H1 (cell line): ENCODE data around the gene DVL3. TPM values are rescaled to one million over a fixed set of nuclear protein-coding genes. Genes with fewer than 3 reads are reported as not detected.

Source experiments
- CTCF ChIA-PET: fragments of 300-600 bp; sonication (Branson Sonifier 250); formaldehyde crosslinking; loops from one replicate; lab custom pipeline; 2021; ENCODE audit not compliant: partially characterized antibody; lab: Charles Lee
- POLR2A ChIA-PET: fragments of 300-600 bp; sonication (Branson Sonifier 250); formaldehyde crosslinking; loops from one replicate; lab custom pipeline; 2021; ENCODE audit warnings: inconsistent platforms; ENCODE audit not compliant: partially characterized antibody; lab: Charles Lee
- DNase-seq, 2 experiments: peaks; one replicate each; pipeline versions ENCODE4 v3.0.0 to v3.0.0-alpha.2; 2010 to 2022; ENCODE audit warnings: low spot score in 2 of 2, low read depth in 1 of 2, mixed read lengths in 1 of 2
- FAIRE-seq: peaks from 2 replicates; lab custom pipeline; 2011; peaks lifted over from hg19 to GRCh38; lab: Jason Lieb, UNC
- H2AFZ ChIP-seq: 2 replicates; pipeline ENCODE4 v1.8.1; 2012; ENCODE audit warnings: low read length, inconsistent platforms
- H2AK5ac ChIP-seq: 2 replicates; pipeline ENCODE4 v1.6.1; 2013; ENCODE audit warnings: low read depth, low read length
- H2BK120ac ChIP-seq: replicated peaks from 2 replicates; pipeline ENCODE3; 2013; ENCODE audit warnings: low read depth, low read length, inconsistent platforms
- H2BK12ac ChIP-seq: 2 replicates; pipeline ENCODE4 v1.6.1; 2013; ENCODE audit warnings: low read depth, low read length
- H2BK15ac ChIP-seq: 2 replicates; pipeline ENCODE4 v1.6.1; 2013; ENCODE audit warnings: low read length
- H2BK20ac ChIP-seq: 2 replicates; pipeline ENCODE4 v1.6.1; 2013; ENCODE audit warnings: low read length
- H2BK5ac ChIP-seq: 2 replicates; pipeline ENCODE4 v1.6.1; 2013; ENCODE audit warnings: low read depth, low read length
- H3K14ac ChIP-seq: 2 replicates; pipeline ENCODE4 v1.6.1; 2013; ENCODE audit warnings: inconsistent platforms; ENCODE audit not compliant: insufficient read length
- H3K18ac ChIP-seq: 2 replicates; pipeline ENCODE4 v1.6.1; 2013; ENCODE audit warnings: low read length; ENCODE audit errors: extremely low read depth
- H3K23ac ChIP-seq: 2 replicates; pipeline ENCODE4 v1.6.1; 2013; ENCODE audit warnings: inconsistent platforms; ENCODE audit not compliant: insufficient read length
- H3K23me2 ChIP-seq: 2 replicates; pipeline ENCODE4 v1.6.1; 2013; ENCODE audit warnings: low read depth, low read length
- H3K27ac ChIP-seq: 2 replicates; pipeline ENCODE4 v1.6.1; 2011; ENCODE audit warnings: low read depth, low read length, inconsistent platforms
- H3K27me3 ChIP-seq, 4 experiments: replicated peaks in 1 of 4; 1 replicate in 1 of 4; 2 replicates in 3 of 4; pipeline versions ENCODE4 v1.6.1 to v1.8.1; 2011 to 2013; ENCODE audit warnings: low read length in 3 of 4, mild to moderate bottlenecking in 3 of 4, inconsistent platforms in 2 of 4, mixed read lengths in 2 of 4, moderate library complexity in 1 of 4; ENCODE audit not compliant: control insufficient read depth in 3 of 4, insufficient read depth in 3 of 4; ENCODE audit errors: extremely low read depth in 1 of 4
- H3K36me3 ChIP-seq, 4 experiments: 2 replicates each; pipeline versions ENCODE4 v1.6.1 to v1.8.1; 2011 to 2013; ENCODE audit warnings: mild to moderate bottlenecking in 4 of 4, low read length in 3 of 4, moderate library complexity in 2 of 4, control low read depth in 1 of 4, inconsistent platforms in 1 of 4; ENCODE audit not compliant: insufficient read depth in 4 of 4, control insufficient read depth in 2 of 4
- H3K4ac ChIP-seq: replicated peaks from 2 replicates; pipeline ENCODE3; 2013; ENCODE audit warnings: low read length, low read depth, mixed read lengths, inconsistent platforms; ENCODE audit not compliant: insufficient read length
- H3K4me1 ChIP-seq, 4 experiments: replicated peaks in 1 of 4; 1 replicate in 1 of 4; 2 replicates in 3 of 4; pipeline versions ENCODE4 v1.6.1 to v1.8.1; 2011 to 2013; ENCODE audit warnings: low read length in 3 of 4, inconsistent platforms in 2 of 4, mixed read lengths in 1 of 4; ENCODE audit not compliant: insufficient read depth in 4 of 4, control insufficient read depth in 3 of 4
- H3K4me2 ChIP-seq, 2 experiments: 2 replicates each; pipeline versions ENCODE4 v1.6.1 to v1.8.1; 2011 to 2013; ENCODE audit warnings: low read depth in 2 of 2, low read length in 2 of 2, control low read depth in 1 of 2, inconsistent platforms in 1 of 2, mild to moderate bottlenecking in 1 of 2; ENCODE audit not compliant: insufficient read depth in 1 of 2
- H3K4me3 ChIP-seq, 4 experiments: fragments of 200-600, 300-600 bp in 1 of 4; sonication (generic), shearing (Covaris generic), sonication (Bioruptor Twin) in 1 of 4; 2 replicates each; pipeline versions ENCODE4 v1.5.1 to v1.8.1; 2011 to 2016; ENCODE audit warnings: low read length in 4 of 4, low read depth in 3 of 4, control low read depth in 2 of 4, inconsistent platforms in 2 of 4, mild to moderate bottlenecking in 2 of 4, mixed read lengths in 1 of 4, moderate library complexity in 1 of 4; ENCODE audit not compliant: insufficient read depth in 2 of 4; ENCODE audit errors: extremely low read depth in 1 of 4
- H3K56ac ChIP-seq: replicated peaks from 2 replicates; pipeline ENCODE3; 2013; ENCODE audit warnings: low read depth, mild to moderate bottlenecking, mixed read lengths, low read length, inconsistent platforms; ENCODE audit not compliant: insufficient read length
- H3K79me1 ChIP-seq: 2 replicates; pipeline ENCODE4 v1.6.1; 2013; ENCODE audit warnings: low read depth, low read length, control low read depth
- H3K79me2 ChIP-seq, 2 experiments: 2 replicates each; pipeline versions ENCODE4 v1.6.1 to v1.8.1; 2012 to 2013; ENCODE audit warnings: low read length in 2 of 2, mild to moderate bottlenecking in 2 of 2, inconsistent platforms in 1 of 2; ENCODE audit not compliant: insufficient read depth in 2 of 2, control insufficient read depth in 1 of 2
- H3K9ac ChIP-seq, 4 experiments: replicated peaks in 1 of 4; 1 replicate in 1 of 4; 2 replicates in 3 of 4; pipeline versions ENCODE4 v1.6.1 to v1.8.1; 2011 to 2013; ENCODE audit warnings: low read depth in 3 of 4, low read length in 3 of 4, control low read depth in 2 of 4, mild to moderate bottlenecking in 2 of 4, moderate library complexity in 2 of 4, inconsistent platforms in 1 of 4; ENCODE audit errors: extremely low read depth in 1 of 4
- H3K9me3 ChIP-seq, 2 experiments: 2 replicates each; pipeline versions ENCODE4 v1.6.1 to v1.8.1; 2012 to 2013; ENCODE audit warnings: mild to moderate bottlenecking in 2 of 2, moderate library complexity in 2 of 2, control low read depth in 1 of 2, inconsistent platforms in 1 of 2, low read depth in 1 of 2, low read length in 1 of 2, mixed read lengths in 1 of 2; ENCODE audit not compliant: insufficient read depth in 2 of 2
- H4K20me1 ChIP-seq, 2 experiments: replicated peaks in 1 of 2; 2 replicates each; pipeline versions ENCODE3 to v1.8.1; 2011 to 2013; ENCODE audit warnings: inconsistent platforms in 2 of 2, low read length in 2 of 2, mild to moderate bottlenecking in 1 of 2; ENCODE audit not compliant: insufficient read depth in 2 of 2, control insufficient read depth in 1 of 2
- H4K5ac ChIP-seq: 2 replicates; pipeline ENCODE4 v1.6.1; 2013; ENCODE audit warnings: low read length, low read depth, mixed read lengths, inconsistent platforms; ENCODE audit not compliant: insufficient read length
- H4K8ac ChIP-seq: 2 replicates; pipeline ENCODE4 v1.8.0; 2013; ENCODE audit warnings: mild to moderate bottlenecking, moderate library complexity, low read length, inconsistent platforms; ENCODE audit not compliant: insufficient read depth; ENCODE audit errors: extremely low read depth
- H4K91ac ChIP-seq: replicated peaks from 2 replicates; pipeline ENCODE3; 2013; ENCODE audit warnings: low read length, mixed read lengths, inconsistent platforms; ENCODE audit not compliant: insufficient read length
- ATF2 ChIP-seq: IDR thresholded peaks from 2 replicates; pipeline ENCODE4 v1.6.1; 2012; ENCODE audit warnings: low read length, inconsistent platforms
- NANOG ChIP-seq: IDR thresholded peaks from 2 replicates; pipeline ENCODE4 v1.6.1; 2011; ENCODE audit warnings: low read length, low read depth, mild to moderate bottlenecking, inconsistent platforms; ENCODE audit not compliant: insufficient read depth, poor library complexity, severe bottlenecking
- RXRA ChIP-seq: IDR thresholded peaks from 2 replicates; pipeline ENCODE4 v1.6.1; 2011; ENCODE audit warnings: low read depth, mild to moderate bottlenecking, low read length, moderate library complexity; ENCODE audit not compliant: insufficient read depth
- YY1 ChIP-seq: IDR thresholded peaks from 2 replicates; pipeline ENCODE4 v1.6.1; 2011; ENCODE audit warnings: low read depth, mild to moderate bottlenecking, low read length
- WGBS, 2 experiments: shearing (Covaris generic) in 1 of 2; methylation state at CpG; one replicate each; pipeline versions ENCODE4 v1.1.6 to v1.1.7; 2013 to 2015; ENCODE audit warnings: low lambda C conversion rate in 2 of 2, mixed read lengths in 2 of 2, inconsistent platforms in 1 of 2, low coverage in 1 of 2, missing lambda C conversion rate in 1 of 2; ENCODE audit not compliant: insufficient replicate concordance in 2 of 2, insufficient coverage in 1 of 2, insufficient read length in 1 of 2; ENCODE audit errors: extremely low coverage in 1 of 2, missing lambda C conversion rate in 1 of 2; 5-methylcytosine and 5-hydroxymethylcytosine counted together
- polyA plus RNA-seq, 7 experiments: library from polyadenylated mRNA; depleted of rRNA in 3 of 7; stranded (reverse) in 5 of 7; unstranded in 2 of 7; fragments of >200 nt in 5 of 7; fragments of 200-250 nt in 2 of 7; gene quantifications; 1 replicate in 5 of 7; 2 replicates in 1 of 7; 4 replicates in 1 of 7; pipeline versions ENCODE4 v1.2.1 to v1.2.3, GENCODE V29; 2011 to 2013; ENCODE audit warnings: missing spikeins in 2 of 7, mixed read lengths in 2 of 7
- total RNA-seq: library from RNA; stranded (reverse); fragmentation: NEBNext Ultra II Directional; extraction: Animal tissue kit (Norgen Biotek cat#: 25700); gene quantifications from 2 replicates; pipeline ENCODE4 v1.2.1, GENCODE V29; 2021

Gene DVL3
- total and polyA plus RNA-seq, 2 of the 8 experiments (the other 6 are each of a cell fraction or from before 2014, with no cell fraction given), result 38.5 to 66.6 TPM

- Histone ChIP-seq H3K27me3 (no peaks in the 10 kb centered on the region), H3K56ac (no peak overlapping the region), H3K9me3 (no peaks in the 10 kb centered on the region), H3K79me2 (no peaks in the 10 kb centered on the region), H2BK12ac (no peak overlapping the region), H2BK5ac (no peak overlapping the region), H3K36me3 (no peaks in the 10 kb centered on the region), H3K4me3 (no peak overlapping the region), H3K4ac (no peak overlapping the region), H2AK5ac (no peak overlapping the region), H4K8ac (no peak overlapping the region), H2BK120ac (no peak overlapping the region), H3K9ac (no peak overlapping the region), H3K23ac (no peak overlapping the region), H4K91ac (no peak overlapping the region), H3K18ac (no peak overlapping the region), H3K4me1 (no peaks in the 10 kb centered on the region), H3K79me1 (no peaks in the 10 kb centered on the region), H3K4me2 (no peak overlapping the region), H2BK20ac (no peak overlapping the region), H3K14ac (no peak overlapping the region), H4K20me1 (no peaks in the 10 kb centered on the region), H2BK15ac (no peak overlapping the region), H3K23me2 (no peaks in the 10 kb centered on the region), H3K27ac (no peak overlapping the region), H4K5ac (no peak overlapping the region), H2AFZ (no peak overlapping the region)
- CTCF ChIA-PET, result interaction anchor here (0.6 to 3.2 kb wide), 6 partner anchors 16 to 344 kb away, joined by 3 to 40 read pairs (median 4); partner anchors contain the start of gene ABCC5
- WGBS, 2 experiments, result 87% methylated on average over 5 of the region's 5 CpGs; no CpG with 5 or more reads in 1 of the 2 experiments
- DNase-seq, result no peak
- no peak for TF ChIP-seq YY1
- TF ChIP-seq ATF2, result no peak
- no peak for TF ChIP-seq RXRA
- TF ChIP-seq NANOG, result no peak
- FAIRE-seq, result no peak
- POLR2A ChIA-PET, result no interaction called here
Measured at GRCh38 chr3:184211297-184211696, 56.1 kb downstream of the DVL3 start.
